PFSK-1 (cell line): ENCODE data around the gene TAF5L.

Source experiments
- FOXP2 ChIP-seq: optimal IDR thresholded peaks from 2 replicates; pipeline ENCODE3; 2011; ENCODE audit warnings: borderline replicate concordance, control low read depth, inconsistent platforms; ENCODE audit not compliant: insufficient read depth; ENCODE audit errors: extremely low read length, extremely low read depth
- POLR2AphosphoS5 ChIP-seq: IDR thresholded peaks from 2 replicates; pipeline ENCODE4 v1.6.1; 2012; ENCODE audit warnings: low read depth, mild to moderate bottlenecking, control low read depth, low read length, moderate library complexity
- SIN3A ChIP-seq: IDR thresholded peaks from 2 replicates; pipeline ENCODE4 v1.6.1; 2012; ENCODE audit warnings: mild to moderate bottlenecking, low read length, moderate library complexity, borderline replicate concordance; ENCODE audit not compliant: insufficient read depth
- TAF1 ChIP-seq: IDR thresholded peaks from 2 replicates; pipeline ENCODE4 v1.6.1; 2012; ENCODE audit warnings: low read length, control low read depth, borderline replicate concordance; ENCODE audit not compliant: insufficient read depth
- TF ChIP-seq, protein P1 (sequence below), 2 experiments: IDR thresholded peaks; 2 replicates each; pipeline versions ENCODE4 v1.6.1 to v1.8.0; 2011 to 2012; ENCODE audit warnings: low read depth in 2 of 2, low read length in 2 of 2, control low read depth in 1 of 2, inconsistent platforms in 1 of 2, mild to moderate bottlenecking in 1 of 2, moderate library complexity in 1 of 2; ENCODE audit not compliant: insufficient read depth in 1 of 2

The TAF5L gene

DNA sequence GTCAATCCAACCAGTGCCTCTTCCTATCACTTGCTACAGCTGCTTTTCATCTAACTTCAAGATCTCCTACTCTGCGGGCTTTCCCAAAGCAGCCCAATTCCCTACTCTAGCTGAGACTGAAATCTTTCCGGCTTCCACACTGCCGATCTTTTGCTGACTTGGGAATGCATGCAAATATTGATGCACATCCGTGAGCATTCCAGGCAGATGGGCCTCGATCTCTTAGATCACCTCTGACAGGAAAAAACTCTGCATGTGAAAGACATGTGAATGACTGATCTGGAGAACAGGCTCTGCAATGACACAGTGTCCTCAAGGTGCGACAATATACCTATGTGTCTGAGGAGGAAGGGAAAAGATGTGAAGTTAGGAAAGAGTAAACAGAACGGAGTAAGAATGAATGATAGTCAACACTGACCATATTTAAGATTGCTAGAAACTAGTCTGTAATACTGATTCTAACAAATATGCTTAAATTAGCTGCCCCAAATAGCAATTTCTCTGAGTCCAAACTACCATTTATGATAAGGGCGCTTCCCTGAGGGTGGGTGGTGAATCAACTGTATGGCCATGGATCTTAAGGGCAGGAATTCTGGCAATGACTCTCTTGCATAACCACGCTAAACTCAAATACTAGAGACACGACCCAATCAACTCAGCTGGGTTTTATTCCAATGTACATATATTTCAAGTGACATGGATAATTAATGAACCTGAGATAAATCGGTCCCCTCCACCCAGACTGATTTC lies 8.4 kb downstream of the TAF5L start:
- TF ChIP-seq POLR2AphosphoS5 (no peak), TAF1 (no peak), SIN3A (no peak), FOXP2 (no peak)
- TF ChIP-seq, protein P1, sequence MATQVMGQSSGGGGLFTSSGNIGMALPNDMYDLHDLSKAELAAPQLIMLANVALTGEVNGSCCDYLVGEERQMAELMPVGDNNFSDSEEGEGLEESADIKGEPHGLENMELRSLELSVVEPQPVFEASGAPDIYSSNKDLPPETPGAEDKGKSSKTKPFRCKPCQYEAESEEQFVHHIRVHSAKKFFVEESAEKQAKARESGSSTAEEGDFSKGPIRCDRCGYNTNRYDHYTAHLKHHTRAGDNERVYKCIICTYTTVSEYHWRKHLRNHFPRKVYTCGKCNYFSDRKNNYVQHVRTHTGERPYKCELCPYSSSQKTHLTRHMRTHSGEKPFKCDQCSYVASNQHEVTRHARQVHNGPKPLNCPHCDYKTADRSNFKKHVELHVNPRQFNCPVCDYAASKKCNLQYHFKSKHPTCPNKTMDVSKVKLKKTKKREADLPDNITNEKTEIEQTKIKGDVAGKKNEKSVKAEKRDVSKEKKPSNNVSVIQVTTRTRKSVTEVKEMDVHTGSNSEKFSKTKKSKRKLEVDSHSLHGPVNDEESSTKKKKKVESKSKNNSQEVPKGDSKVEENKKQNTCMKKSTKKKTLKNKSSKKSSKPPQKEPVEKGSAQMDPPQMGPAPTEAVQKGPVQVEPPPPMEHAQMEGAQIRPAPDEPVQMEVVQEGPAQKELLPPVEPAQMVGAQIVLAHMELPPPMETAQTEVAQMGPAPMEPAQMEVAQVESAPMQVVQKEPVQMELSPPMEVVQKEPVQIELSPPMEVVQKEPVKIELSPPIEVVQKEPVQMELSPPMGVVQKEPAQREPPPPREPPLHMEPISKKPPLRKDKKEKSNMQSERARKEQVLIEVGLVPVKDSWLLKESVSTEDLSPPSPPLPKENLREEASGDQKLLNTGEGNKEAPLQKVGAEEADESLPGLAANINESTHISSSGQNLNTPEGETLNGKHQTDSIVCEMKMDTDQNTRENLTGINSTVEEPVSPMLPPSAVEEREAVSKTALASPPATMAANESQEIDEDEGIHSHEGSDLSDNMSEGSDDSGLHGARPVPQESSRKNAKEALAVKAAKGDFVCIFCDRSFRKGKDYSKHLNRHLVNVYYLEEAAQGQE (IDR thresholded peaks at IDR 0.05; ENCODE audit: insufficient read depth in 1 of 2, low read depth in 2 of 2, low read length in 2 of 2), result no peak

DNA sequence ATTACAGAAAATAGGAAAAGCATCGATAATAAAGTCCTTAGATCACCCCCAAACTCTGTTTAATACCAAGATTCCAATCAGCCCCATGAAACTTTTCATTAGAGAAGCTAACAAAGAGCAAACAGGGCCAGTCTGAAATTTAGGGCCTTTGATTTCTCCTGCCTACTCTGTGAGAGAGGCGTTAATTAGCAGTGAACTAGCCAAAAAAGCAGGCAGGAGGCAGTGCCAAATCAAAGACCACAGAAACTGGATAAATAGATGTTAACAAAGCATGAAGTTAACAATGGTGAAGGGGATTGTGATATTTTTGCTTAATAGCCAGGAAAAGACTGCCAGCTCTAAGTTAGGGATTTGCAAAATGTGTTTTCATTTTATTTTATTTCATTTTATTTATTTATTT lies 11.2 kb downstream of the TAF5L start:
- TF ChIP-seq, protein P1 (IDR thresholded peaks at IDR 0.05; ENCODE audit: insufficient read depth in 1 of 2, low read depth in 2 of 2, low read length in 2 of 2), result no peak
- TF ChIP-seq FOXP2 (no peak), TAF1 (no peak), SIN3A (no peak), POLR2AphosphoS5 (no peak)

GRCh38 chr1:229613938-229614337 lies 12.0 kb downstream of the TAF5L start:
- TF ChIP-seq FOXP2 (no peak), TAF1 (no peak), SIN3A (no peak), POLR2AphosphoS5 (no peak)
- TF ChIP-seq, protein P1 (IDR thresholded peaks at IDR 0.05; ENCODE audit: insufficient read depth in 1 of 2, low read depth in 2 of 2, low read length in 2 of 2), result no peak

- TF ChIP-seq FOXP2 (no peak), POLR2AphosphoS5 (no peak), SIN3A (no peak), TAF1 (no peak)
- TF ChIP-seq, protein P1 (IDR thresholded peaks at IDR 0.05; ENCODE audit: insufficient read depth in 1 of 2, low read depth in 2 of 2, low read length in 2 of 2), result no peak
Observed at GRCh38 chr1:229608590-229608989, 17.3 kb downstream of the TAF5L start.

GRCh38 chr1:229607370-229607769 lies 18.6 kb downstream of the TAF5L start:
- TF ChIP-seq TAF1 (no peak), POLR2AphosphoS5 (no peak), FOXP2 (no peak), SIN3A (no peak)
- TF ChIP-seq, protein P1 (IDR thresholded peaks at IDR 0.05; ENCODE audit: insufficient read depth in 1 of 2, low read depth in 2 of 2, low read length in 2 of 2), result no peak
